ENCODE measurements around the gene CARNS1. TPM values are rescaled to one million over a fixed set of nuclear protein-coding genes. Genes with fewer than 3 reads are reported as not detected.

CARNS1 gene
- total and polyA plus RNA-seq, 9 of the 15 experiments (the other 6 are each of a cell fraction or from before 2014, with no cell fraction given) = 0.01 to 0.18 (median 0.06) TPM; not detected in 3

- TF ChIP-seq, protein P1, sequence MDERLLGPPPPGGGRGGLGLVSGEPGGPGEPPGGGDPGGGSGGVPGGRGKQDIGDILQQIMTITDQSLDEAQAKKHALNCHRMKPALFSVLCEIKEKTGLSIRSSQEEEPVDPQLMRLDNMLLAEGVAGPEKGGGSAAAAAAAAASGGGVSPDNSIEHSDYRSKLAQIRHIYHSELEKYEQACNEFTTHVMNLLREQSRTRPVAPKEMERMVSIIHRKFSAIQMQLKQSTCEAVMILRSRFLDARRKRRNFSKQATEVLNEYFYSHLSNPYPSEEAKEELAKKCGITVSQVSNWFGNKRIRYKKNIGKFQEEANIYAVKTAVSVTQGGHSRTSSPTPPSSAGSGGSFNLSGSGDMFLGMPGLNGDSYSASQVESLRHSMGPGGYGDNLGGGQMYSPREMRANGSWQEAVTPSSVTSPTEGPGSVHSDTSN (CRISPR knock-in tag; IDR thresholded peaks at IDR 0.05; ENCODE audit: low read depth) = peak; percentile 76
- TF ChIP-seq, protein P1 (tag; conservative IDR thresholded peaks at IDR 0.05; ENCODE audit: low read depth) = peak; percentile 79
- TF ChIP-seq GABPB1 (CRISPR knock-in tag; IDR thresholded peaks at IDR 0.05) (peak; percentile 86), TCF7L2 (IDR thresholded peaks at IDR 0.05; ENCODE audit: low read depth, low read length) (no peak), PRMT5 (CRISPR knock-in tag; IDR thresholded peaks at IDR 0.05) (no peak), ZNF407 (IDR thresholded peaks at IDR 0.05; ENCODE audit: low read depth) (no peak), OTX1 (CRISPR knock-in tag; IDR thresholded peaks at IDR 0.05) (no peak)
- TF ChIP-seq, protein P2, sequence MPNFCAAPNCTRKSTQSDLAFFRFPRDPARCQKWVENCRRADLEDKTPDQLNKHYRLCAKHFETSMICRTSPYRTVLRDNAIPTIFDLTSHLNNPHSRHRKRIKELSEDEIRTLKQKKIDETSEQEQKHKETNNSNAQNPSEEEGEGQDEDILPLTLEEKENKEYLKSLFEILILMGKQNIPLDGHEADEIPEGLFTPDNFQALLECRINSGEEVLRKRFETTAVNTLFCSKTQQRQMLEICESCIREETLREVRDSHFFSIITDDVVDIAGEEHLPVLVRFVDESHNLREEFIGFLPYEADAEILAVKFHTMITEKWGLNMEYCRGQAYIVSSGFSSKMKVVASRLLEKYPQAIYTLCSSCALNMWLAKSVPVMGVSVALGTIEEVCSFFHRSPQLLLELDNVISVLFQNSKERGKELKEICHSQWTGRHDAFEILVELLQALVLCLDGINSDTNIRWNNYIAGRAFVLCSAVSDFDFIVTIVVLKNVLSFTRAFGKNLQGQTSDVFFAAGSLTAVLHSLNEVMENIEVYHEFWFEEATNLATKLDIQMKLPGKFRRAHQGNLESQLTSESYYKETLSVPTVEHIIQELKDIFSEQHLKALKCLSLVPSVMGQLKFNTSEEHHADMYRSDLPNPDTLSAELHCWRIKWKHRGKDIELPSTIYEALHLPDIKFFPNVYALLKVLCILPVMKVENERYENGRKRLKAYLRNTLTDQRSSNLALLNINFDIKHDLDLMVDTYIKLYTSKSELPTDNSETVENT (CRISPR knock-in tag; IDR thresholded peaks at IDR 0.05) = peak; percentile 76; the same call in 1 of the 2 replicates
- TF ChIP-seq, protein P3, sequence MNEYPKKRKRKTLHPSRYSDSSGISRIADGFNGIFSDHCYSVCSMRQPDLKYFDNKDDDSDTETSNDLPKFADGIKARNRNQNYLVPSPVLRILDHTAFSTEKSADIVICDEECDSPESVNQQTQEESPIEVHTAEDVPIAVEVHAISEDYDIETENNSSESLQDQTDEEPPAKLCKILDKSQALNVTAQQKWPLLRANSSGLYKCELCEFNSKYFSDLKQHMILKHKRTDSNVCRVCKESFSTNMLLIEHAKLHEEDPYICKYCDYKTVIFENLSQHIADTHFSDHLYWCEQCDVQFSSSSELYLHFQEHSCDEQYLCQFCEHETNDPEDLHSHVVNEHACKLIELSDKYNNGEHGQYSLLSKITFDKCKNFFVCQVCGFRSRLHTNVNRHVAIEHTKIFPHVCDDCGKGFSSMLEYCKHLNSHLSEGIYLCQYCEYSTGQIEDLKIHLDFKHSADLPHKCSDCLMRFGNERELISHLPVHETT (CRISPR knock-in tag; conservative IDR thresholded peaks at IDR 0.05 in 1 of 2, IDR thresholded peaks at IDR 0.05 in 1 of 2) = peak in 1 of 2 experiments; percentile 89; a peak in 2 of 4 replicates
Observed at GRCh38 chr11:67428052-67429001, 12.8 kb downstream of the CARNS1 start, which contains the start of gene RPS6KB2 (continued).

Data from K562 (cell line).